KBM-7 (cell line): ENCODE measurements around the gene OR10A6.

Experiments
- DNase-seq: peaks from one replicate; pipeline ENCODE4 v3.0.0-alpha.2; 2015
- in situ Hi-C: fragments of 300-500 bp; cut with MboI; formaldehyde crosslinking; loops from 2 replicates; pipeline ENCODE4 v1.14.3; 2020; ENCODE audit warnings: low sequenced_read_pairs, low pct_unique_long_range_greater_than_20kb, mixed read lengths

Gene OR10A6, protein sequence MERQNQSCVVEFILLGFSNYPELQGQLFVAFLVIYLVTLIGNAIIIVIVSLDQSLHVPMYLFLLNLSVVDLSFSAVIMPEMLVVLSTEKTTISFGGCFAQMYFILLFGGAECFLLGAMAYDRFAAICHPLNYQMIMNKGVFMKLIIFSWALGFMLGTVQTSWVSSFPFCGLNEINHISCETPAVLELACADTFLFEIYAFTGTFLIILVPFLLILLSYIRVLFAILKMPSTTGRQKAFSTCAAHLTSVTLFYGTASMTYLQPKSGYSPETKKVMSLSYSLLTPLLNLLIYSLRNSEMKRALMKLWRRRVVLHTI

DNA sequence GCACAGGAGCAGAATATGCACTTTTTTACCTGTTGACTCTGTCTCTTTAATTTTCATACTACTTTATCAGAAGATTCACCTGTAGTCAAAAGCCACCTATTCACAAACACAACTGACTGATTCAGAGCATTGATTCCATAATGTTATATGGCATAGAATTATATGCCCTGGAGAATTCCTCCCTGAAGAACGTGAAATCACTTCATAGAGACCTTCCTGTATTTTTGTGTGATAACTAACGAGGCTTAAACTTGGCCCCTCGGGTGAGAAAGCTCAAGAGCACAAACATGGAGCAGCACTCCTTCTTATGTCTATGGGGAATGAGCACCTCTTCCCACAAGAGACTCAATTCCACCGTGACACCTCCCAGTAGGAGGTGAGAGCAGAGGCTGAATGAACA lies at the start of gene OR10A6:
OR10A6 (minus strand) TSS at position 101 of the 400 bp plus-strand sequence. CDS start 2,606 bp downstream, outside the sequence.
- in situ Hi-C loops = no loop called here
- no peak for DNase-seq

DNA sequence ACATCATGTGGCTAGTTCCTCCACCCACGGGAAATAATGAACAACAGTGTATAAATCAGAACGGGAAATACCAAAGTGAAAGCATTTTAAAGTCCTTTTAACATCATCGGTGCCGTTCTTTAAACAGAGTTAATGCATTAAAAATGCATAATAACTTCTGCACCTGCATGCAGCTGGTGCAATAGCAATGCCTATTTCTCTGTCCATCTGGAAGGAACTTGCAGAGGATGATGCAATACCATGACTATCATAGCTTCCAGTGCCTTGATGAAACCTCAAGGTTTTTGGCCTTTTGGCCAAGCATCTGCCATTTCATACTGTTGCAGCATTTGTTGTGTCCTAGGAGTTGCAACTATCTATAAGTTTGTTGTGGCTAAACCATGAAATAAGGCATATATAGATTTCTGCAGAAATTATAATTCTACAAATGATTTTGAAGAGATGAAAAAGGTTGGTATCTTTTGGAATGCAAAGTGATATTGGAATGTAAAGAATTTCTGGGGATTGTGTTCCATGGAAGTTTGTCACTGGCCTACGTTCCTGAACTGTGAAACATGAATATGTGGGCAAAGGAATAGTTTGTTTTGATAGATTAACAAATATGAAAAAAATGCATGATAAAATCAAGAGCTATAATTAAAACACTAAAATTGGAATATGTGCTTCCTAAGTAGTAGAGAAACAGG lies 46.3 kb upstream of the OR10A6 start:
- in situ Hi-C loops = no loop called here
- no peak for DNase-seq

GRCh38 chr11:7974668-7975067 lies 43.6 kb upstream of the OR10A6 start:
- in situ Hi-C loops = no loop called here
- no peak for DNase-seq

DNA sequence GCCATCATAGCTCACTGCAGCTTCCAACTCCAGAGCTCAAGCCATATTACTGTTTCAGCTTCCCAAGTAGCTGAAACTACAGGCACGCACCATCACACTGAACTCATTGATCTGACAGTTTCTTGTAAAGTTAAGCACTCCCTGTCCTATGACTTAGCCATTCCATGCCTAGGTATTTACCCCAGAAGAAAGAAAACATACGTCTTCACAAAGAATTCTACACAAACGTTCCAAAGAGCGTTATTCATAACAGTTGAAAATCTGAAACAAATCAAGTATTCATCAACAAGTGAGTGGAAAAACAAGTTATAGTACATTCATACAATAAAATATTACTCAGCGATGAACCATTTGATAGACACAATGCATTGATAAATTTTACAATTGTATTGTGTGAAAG lies 41.9 kb upstream of the OR10A6 start:
- in situ Hi-C loops = no loop called here
- DNase-seq = no peak

DNA sequence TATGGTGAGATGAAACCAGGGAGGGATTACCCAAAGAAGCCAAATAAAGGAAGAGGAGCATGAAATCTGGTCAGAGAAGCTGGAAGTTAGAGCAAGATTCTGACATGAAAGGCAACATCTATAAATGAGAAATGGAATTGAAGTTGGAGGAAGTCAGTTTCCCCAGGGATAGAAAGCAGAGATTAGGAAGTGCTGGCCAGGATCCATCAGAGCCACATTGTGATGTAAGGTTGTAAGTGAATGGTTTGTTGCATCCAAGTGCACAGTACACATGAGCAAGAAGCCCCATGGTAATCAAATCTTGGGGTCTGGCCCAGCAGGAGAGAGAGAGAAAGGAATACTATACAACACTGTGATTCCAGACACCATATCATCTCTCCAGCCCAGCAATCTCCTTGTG lies 40.8 kb upstream of the OR10A6 start:
- in situ Hi-C loops = no loop called here

DNA sequence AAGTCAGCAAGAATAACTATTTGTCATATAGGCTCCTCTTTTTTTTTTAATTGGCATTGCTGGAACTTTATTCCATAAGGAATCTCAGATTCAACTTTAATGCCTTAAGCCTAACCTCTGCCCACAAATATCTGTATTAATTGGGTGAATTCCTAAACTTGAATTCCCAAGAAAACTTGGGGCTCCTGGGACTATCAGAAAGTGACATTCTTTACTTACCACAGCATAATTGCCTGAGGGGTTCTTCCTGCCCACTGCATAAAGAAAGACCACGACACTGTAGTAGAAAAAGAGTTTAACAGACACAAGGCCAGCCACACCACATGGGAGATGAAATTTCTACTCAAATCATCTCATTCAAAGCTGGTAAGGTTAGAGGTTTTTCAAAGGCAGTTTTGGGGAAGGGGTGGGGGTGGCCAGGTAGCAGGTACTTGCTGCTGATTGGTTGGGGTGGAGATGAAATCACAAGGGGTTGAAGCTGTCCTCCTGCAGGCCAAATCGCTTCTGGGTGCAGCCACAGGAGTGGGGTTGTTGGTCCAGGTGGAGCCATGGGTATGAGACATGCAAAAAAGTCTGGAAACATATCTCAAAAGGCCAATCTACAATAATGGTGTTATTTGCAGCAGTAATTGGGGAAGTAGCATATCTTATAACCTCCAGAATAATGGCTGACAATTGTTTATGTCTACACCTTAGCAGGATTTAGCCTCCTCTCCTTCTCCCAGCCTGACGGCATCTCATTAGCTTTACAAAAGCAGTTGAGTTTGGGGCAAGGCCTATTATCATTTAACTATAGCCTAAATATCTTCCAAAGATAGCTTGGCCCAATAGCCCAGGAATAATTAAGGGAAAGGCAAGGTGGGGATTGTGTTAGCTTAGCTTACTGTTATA lies 38.9 kb upstream of the OR10A6 start:
- in situ Hi-C loops = no loop called here
- no peak for DNase-seq

More for the DNA sequence above, 40.8 kb upstream of the OR10A6 start:
- no peak for DNase-seq

- in situ Hi-C loops = no loop called here
- no peak for DNase-seq
Measured at GRCh38 chr11:7968686-7969085, 37.6 kb upstream of the OR10A6 start.

DNA sequence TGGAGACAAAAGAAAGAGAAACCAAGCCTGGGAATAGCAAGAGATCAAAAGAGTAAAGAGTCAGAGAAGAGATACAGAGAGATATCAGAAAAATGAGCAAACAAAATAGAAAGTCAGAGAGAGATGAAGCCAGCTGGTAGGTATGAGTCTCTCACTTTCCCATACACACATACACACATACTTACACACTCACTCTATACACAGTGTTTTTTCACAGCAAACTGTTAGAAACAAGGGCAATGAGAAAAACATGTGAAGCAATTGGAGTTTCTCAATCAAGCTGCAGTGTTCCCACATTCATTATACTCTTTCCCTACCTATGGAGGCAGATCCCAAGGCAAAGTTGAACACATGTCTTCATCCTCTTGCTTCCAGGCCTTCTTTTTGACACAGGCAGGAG lies 36.8 kb upstream of the OR10A6 start:
- in situ Hi-C loops = no loop called here
- no peak for DNase-seq

GRCh38 chr11:7967097-7967496 lies 36.0 kb upstream of the OR10A6 start:
- in situ Hi-C loops = no loop called here
- no peak for DNase-seq

GRCh38 chr11:7965386-7965785 lies 34.3 kb upstream of the OR10A6 start, which contains the start of gene NLRP10:
Gene NLRP10 (minus strand): TSS chr11:7965447. CDS start chr11:7963495, 1,952 bp downstream.
- no peak for DNase-seq

GRCh38 chr11:7964873-7965272 lies 33.8 kb upstream of the OR10A6 start:
- DNase-seq = no peak
- in situ Hi-C loops = no loop called here

More at GRCh38 chr11:7965386-7965785, 34.3 kb upstream of the OR10A6 start, which contains the start of gene NLRP10:
- in situ Hi-C loops = no loop called here

GRCh38 chr11:7964261-7964660 lies 33.2 kb upstream of the OR10A6 start:
- in situ Hi-C loops = no loop called here
- DNase-seq = no peak

- in situ Hi-C loops = no loop called here
- DNase-seq = no peak
Measured at GRCh38 chr11:7955191-7955590, 24.1 kb upstream of the OR10A6 start.

GRCh38 chr11:7949934-7950333 lies 18.9 kb upstream of the OR10A6 start:
- in situ Hi-C loops = no loop called here
- no peak for DNase-seq

GRCh38 chr11:7944123-7944522 lies 13.1 kb upstream of the OR10A6 start:
- no peak for DNase-seq
- in situ Hi-C loops = no loop called here

DNA sequence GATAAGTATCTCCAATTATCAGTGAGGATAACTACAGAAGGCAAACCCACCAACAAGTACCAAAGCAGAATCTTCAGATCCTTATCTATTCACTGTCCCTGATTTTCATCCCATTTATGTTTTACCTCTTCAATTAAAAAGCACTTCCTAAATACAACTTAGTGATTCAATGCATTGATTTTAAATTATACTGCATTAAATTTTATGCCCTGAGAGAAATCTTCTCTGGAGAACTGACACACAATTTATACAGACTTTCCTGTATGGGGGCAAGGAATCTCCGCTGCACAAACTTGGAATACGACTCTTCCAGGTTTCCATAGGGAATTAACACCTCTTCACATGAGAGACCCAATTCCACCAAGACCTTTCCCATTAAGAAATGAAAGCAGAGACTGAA lies 10.5 kb upstream of the OR10A6 start, which contains the start of gene OR10A3:
OR10A3 (minus strand) TSS at position 101 of the 400 bp plus-strand sequence. CDS start 2,188 bp downstream, outside the sequence.
- DNase-seq = no peak
- in situ Hi-C loops = no loop called here

- DNase-seq = no peak
- in situ Hi-C loops = no loop called here
Measured at GRCh38 chr11:7941146-7941545, 10.1 kb upstream of the OR10A6 start.

GRCh38 chr11:7936615-7937014 lies 5.5 kb upstream of the OR10A6 start:
- in situ Hi-C loops = no loop called here

DNA sequence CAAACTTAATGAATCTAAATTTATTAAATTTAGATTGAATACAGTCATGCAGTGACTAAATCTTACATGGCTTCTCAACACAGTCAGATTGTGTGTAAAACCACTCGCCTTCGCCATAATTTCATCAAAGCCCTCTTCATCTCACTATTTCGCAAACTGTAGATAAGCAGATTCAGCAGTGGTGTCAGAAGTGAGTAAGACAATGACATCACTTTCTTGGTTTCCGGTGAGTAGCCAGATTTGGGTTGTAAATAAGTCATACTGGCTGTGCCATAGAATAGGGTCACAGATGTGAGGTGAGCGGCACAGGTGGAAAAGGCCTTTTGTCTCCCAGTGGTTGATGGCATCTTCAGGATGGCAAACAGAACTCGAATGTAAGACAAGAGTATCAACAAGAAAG lies 3.4 kb downstream of the OR10A6 start:
- DNase-seq = no peak
- in situ Hi-C loops = no loop called here

More at GRCh38 chr11:7936615-7937014, 5.5 kb upstream of the OR10A6 start:
- DNase-seq = no peak
